KBM-7 (cell line): ENCODE results near the gene GPATCH2L.

ENCODE experiments used
- DNase-seq: peaks from one replicate; pipeline ENCODE4 v3.0.0-alpha.2; 2015
- in situ Hi-C: fragments of 300-500 bp; cut with MboI; formaldehyde crosslinking; loops from 2 replicates; pipeline ENCODE4 v1.14.3; 2020; ENCODE audit warnings: low sequenced_read_pairs, low pct_unique_long_range_greater_than_20kb, mixed read lengths

GPATCH2L gene

DNA sequence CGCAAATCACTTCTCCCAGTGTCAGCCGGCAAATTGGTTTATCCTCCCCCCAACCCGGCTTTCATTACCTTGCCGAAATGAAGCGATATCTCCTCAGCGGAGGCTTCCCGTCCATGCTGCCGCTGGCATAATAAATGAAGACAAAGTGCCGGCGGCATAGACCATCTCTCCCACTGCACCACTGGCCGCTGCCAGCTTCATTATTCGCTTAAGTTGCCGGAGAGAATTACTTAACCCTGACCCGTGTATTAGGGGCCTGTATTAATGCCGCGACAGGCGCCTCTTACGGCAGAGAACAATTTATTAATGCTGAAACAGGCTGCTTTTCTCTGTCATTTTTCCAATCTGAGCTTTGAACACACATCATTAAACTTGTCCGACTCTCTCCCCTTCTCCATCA is 17.5 kb upstream of the GPATCH2L start:
- DNase-seq, result no peak
- in situ Hi-C loops, result no loop called here

- DNase-seq, result no peak
- in situ Hi-C loops, result no loop called here
These were observed 16.0 kb upstream of the GPATCH2L start for GRCh38 chr14:76135722-76136121.

- DNase-seq, result no peak
- in situ Hi-C loops, result no loop called here
These were observed 15.1 kb upstream of the GPATCH2L start for GRCh38 chr14:76136476-76137110.

DNA sequence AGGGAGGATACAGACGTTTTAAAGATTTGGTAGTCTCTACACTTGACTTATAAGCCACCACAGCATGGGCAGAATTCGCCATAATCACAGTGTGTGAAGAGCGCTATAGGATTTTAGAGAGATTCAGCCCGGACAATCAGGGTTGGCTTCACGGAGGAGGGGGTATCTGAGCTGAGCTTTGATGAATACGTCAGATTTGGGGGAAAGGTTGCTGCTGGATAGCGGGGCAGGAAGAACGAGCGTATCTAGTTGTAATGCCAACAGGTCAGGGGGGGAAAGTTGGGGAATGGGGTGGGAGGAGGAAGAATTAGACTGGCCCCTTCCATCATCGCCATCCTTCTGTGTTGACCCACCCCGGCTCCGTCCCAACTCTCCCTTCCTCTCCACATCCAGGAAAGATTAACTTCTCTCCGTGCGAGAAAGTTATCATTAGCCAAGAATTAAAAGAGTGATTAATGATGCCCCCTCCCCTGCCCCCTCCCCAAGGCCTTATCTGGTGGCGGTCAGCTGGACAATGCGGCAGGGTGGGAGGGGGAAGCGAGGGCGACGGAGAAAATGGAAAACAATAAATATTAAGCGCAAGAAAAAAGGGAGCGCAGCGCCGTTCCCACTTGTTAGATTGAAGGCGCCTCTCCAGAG is 13.5 kb upstream of the GPATCH2L start:
- in situ Hi-C loops, result no loop called here

DNA sequence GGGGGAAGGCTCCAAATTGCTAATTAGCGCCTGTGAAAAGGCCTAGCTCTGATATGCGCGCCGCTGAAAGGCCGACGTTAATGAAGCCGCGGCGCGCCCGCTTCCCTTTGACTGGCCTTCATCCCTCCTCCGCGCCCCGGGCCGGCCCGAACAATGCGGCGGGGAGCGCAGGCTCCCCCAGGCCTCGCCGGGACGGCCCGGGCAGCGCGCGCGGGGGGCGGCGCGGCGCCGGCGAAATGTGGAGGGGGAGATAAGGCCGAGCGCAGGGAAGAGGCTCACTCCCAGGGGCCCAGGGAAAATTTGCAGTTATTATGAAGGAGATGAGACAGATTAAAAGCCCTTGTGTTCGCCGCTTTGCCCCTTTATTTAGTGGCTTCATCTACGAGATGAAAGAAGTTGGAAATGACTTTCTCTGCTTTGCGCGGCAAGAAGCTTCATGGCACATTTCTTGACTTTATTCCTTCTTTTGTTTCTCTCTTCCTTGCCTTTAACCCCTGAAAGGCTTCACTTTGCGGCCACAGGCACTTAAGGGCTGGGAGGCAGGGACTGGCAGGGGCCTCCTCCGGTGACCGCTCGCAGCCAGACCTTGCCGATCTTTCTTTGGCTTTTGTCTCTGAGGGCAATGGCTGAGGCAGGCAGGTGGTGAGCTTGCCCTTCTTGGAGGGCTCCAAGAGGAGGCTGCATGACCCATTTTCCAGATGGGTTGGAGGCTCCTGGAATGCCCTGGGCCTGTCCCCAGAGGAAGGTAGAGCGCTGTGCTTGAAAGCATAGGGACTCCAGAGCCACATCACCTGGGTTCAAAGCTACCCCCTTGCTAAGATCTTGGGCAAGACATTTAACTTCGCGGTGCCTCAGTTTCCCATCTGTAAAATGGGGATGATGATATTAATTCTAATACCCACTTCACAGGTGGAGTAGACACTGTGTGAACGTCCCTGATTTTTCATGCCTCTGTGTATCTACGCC is 12.7 kb upstream of the GPATCH2L start:
- in situ Hi-C loops, result no loop called here
- no peak for DNase-seq

More for the DNA sequence above, 13.5 kb upstream of the GPATCH2L start:
- DNase-seq, result no peak

GRCh38 chr14:76143642-76144041 is 8.1 kb upstream of the GPATCH2L start:
- in situ Hi-C loops, result no loop called here
- DNase-seq, result no peak

DNA sequence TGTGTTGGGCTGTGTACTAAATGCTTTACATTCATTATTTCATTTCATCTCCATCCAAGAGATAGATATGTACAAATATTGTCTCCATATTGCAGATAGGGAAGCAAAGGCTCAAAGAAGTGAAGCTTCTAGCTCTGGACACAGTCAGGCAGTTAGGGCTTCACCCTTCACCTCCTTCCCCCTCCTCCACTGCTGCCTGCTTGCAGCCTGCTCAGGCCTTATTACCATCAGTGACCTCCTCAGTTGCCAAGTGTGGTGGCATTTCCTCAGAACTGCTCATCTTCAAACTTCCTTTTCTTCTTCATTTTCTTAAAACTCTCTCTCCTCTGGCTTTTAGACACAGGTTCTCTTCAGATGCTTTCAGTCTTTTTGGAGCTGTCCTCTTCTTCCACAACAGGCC is 4.7 kb upstream of the GPATCH2L start:
- in situ Hi-C loops, result no loop called here

DNA sequence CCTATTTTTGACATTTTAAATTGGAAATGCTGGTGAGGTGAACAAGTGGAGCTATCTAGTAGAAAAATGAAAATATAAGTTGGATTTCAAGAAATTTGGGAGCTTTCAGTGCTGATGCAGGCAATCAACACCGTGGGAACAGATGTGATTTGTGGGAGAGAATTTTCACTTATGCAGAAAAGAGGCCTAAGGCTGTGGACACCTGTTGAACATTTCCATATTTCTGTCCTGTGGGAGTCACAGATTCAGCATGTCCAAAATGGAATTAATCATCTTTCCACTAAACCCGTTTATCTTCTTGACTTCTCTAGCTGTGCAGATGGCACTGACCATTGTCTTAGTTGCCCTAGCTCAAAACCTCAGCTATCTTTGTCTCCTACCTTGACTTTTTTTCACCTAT is 2.5 kb upstream of the GPATCH2L start:
- DNase-seq, result no peak
- in situ Hi-C loops, result no loop called here

More for the DNA sequence above, 4.7 kb upstream of the GPATCH2L start:
- DNase-seq, result no peak

DNA sequence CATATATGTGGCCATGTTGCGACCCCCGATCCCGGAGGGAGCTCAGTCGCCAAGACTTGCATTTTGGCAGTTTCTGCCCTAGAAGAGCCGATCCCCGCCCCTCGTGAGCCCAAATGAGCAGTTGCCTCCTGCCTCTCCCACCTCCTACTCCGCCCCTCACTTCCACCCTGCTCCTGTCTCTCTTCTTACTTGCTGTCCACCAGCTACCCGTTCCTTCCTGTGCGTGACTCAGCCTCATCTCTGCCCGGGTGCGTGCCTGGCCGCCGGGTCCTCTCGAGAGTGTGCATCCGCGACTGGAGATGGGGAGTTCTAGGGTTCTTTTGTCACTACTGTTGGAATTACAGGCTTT is 585 bp downstream of the GPATCH2L start:
- in situ Hi-C loops, result no loop called here
- DNase-seq, result peak; percentile 96

GRCh38 chr14:76153919-76154318 is 2.2 kb downstream of the GPATCH2L start:
- in situ Hi-C loops, result no loop called here
- no peak for DNase-seq

- no peak for DNase-seq
- in situ Hi-C loops, result no loop called here
These were observed 2.9 kb downstream of the GPATCH2L start for GRCh38 chr14:76154539-76155126.

- no peak for DNase-seq
- in situ Hi-C loops, result no loop called here
These were observed 12.1 kb downstream of the GPATCH2L start for GRCh38 chr14:76163668-76164363.

GRCh38 chr14:76168531-76168930 is 16.8 kb downstream of the GPATCH2L start:
- no peak for DNase-seq
- in situ Hi-C loops, result no loop called here

- DNase-seq, result no peak
- in situ Hi-C loops, result no loop called here
These were observed 18.1 kb downstream of the GPATCH2L start for GRCh38 chr14:76169776-76170175.

DNA sequence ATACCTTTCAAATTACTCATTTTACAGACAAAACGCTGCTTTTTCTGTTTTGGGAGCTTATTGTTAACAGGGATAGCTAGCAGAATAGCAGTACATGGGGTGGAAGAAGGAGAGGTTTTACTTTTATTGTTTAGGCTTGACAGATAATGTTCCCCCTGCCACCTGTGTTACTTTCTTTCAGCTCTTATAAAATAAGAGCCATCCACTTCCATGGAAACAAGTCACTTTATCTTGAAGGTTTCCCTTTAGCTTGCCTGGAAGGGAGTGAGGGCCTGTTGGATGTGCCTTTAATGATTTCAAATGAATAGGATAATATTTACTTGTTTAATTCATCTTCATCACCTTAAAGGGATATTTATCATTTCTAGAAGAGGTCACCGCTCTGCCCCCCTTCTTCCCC is 23.3 kb downstream of the GPATCH2L start:
- DNase-seq, result no peak
- in situ Hi-C loops, result no loop called here

- DNase-seq, result no peak
- in situ Hi-C loops, result no loop called here
These were observed 24.2 kb downstream of the GPATCH2L start for GRCh38 chr14:76175942-76176341.

DNA sequence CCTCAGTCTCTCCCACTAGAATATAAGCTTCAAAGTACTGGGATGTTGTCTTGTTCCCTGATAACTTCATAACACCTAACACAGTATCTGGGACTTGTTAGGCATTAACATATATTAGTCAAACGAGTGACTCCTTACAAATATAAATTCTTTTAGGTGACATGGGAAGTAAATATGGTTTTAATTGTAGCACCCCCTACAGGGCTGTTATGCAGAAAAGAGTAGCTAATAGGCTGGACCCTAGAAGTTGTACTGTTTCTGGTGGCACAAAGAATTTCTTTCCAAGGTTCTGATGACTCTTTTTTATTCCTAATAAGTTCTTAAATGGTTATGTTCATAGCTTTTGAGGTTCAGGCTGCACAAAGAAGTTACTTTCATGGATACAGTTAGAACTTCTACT is 29.8 kb downstream of the GPATCH2L start:
- in situ Hi-C loops, result no loop called here
- DNase-seq, result no peak

DNA sequence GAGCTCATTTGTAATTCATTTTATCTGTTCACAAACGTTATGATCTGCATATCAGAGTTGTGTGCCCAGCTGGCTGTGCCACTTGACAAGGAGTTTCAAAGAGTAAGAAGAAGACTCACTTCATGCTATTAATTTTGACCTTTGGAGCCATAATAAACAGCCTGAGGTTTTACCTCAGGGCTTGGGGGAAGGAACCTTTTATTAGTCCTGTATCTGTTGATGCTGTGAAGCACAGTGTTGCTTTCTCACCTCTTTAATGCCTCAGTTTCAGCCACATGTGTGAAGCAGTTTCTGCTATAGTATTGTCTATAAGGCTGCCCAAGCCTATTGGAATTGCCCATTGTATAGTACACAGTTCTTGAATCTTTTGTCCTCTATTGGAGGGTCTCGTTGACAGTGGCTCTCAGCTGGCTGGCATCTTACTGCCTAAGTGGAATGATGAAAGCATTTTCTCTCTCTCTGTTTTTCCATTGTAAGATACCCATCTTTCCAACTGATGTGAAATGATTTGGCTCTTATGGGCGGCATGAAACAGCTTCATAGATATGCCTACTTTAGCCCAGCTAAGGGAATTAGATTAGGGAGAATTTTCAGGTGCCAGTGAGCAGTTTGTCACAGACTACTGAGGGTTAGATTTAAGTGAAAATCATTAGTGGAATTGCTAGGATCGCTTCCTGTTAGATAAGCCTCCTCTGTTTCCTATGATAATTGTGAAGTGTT is 34.7 kb downstream of the GPATCH2L start:
- in situ Hi-C loops, result no loop called here
- DNase-seq, result no peak

- DNase-seq, result peak; percentile 85
- in situ Hi-C loops, result no loop called here
These were observed 39.6 kb downstream of the GPATCH2L start for GRCh38 chr14:76191297-76191696.
